Osteoblast (primary cell): ENCODE results near the gene ZNF277. TPM values are rescaled to one million over a fixed set of nuclear protein-coding genes. Genes with fewer than 3 reads are reported as not detected.
A peak's percentile ranks its signal among the peaks of the same experiment; 100 is the strongest.
"Not testable (repeated sequence)": the region's sequence is repeated elsewhere in the genome, so short reads cannot be mapped to it uniquely, and the experiment has no call there.

Experiments used
- DNase-seq: peaks from one replicate; pipeline ENCODE4 v3.0.0; 2011; ENCODE audit warnings: low spot score, mixed read lengths; ENCODE audit not compliant: insufficient read length; ENCODE audit errors: missing footprints
- H2AFZ ChIP-seq: 2 replicates; pipeline ENCODE4 v1.6.0; 2011; ENCODE audit warnings: mild to moderate bottlenecking, low read length
- H3K27ac ChIP-seq: 2 replicates; pipeline ENCODE4 v1.5.1; 2011; ENCODE audit warnings: mild to moderate bottlenecking, low read depth, low read length, moderate library complexity
- H3K27me3 ChIP-seq: 2 replicates; pipeline ENCODE4 v1.6.0; 2012; ENCODE audit warnings: mild to moderate bottlenecking, control low read depth, inconsistent platforms, low read length, moderate library complexity; ENCODE audit not compliant: insufficient read depth
- H3K36me3 ChIP-seq: 2 replicates; pipeline ENCODE4 v1.5.1; 2011; ENCODE audit warnings: mild to moderate bottlenecking, low read length, control low read depth, moderate library complexity; ENCODE audit not compliant: insufficient read depth
- H3K4me1 ChIP-seq: 2 replicates; pipeline ENCODE4 v1.5.1; 2011; ENCODE audit warnings: mild to moderate bottlenecking, low read length, control low read depth, moderate library complexity; ENCODE audit not compliant: insufficient read depth
- H3K4me2 ChIP-seq: 2 replicates; pipeline ENCODE4 v1.6.0; 2011; ENCODE audit warnings: mild to moderate bottlenecking, low read length; ENCODE audit not compliant: insufficient read depth
- H3K4me3 ChIP-seq: fragments of 200-600 bp; sonication (generic); 3 replicates; pipeline ENCODE4 v1.5.1; 2012; ENCODE audit warnings: mild to moderate bottlenecking, low read length, inconsistent platforms; ENCODE audit not compliant: insufficient read depth
- H3K79me2 ChIP-seq: 2 replicates; pipeline ENCODE4 v1.6.0; 2012; ENCODE audit warnings: mild to moderate bottlenecking, low read length, control low read depth, inconsistent platforms; ENCODE audit not compliant: insufficient read depth
- H3K9me3 ChIP-seq: 2 replicates; pipeline ENCODE4 v1.5.1; 2011; ENCODE audit warnings: low read depth, low read length, control low read depth
- H4K20me1 ChIP-seq: 2 replicates; pipeline ENCODE4 v1.6.0; 2012; ENCODE audit warnings: mild to moderate bottlenecking, low read length, control low read depth; ENCODE audit not compliant: insufficient read depth
- CTCF ChIP-seq: IDR thresholded peaks from 2 replicates; pipeline ENCODE4 v1.5.1; 2011; ENCODE audit warnings: mild to moderate bottlenecking, low read depth, low read length, moderate library complexity; ENCODE audit errors: extremely low read depth
- total RNA-seq: library from RNA; depleted of rRNA; stranded (reverse); fragments of >200 nt; gene quantifications from 2 replicates; pipeline ENCODE4 v1.2.3, GENCODE V29; 2012

Gene ZNF277
- total RNA-seq, 1 donor, result 58.6 TPM

- Histone ChIP-seq H3K4me1 (no peaks in the 10 kb centered on the region), H3K27me3 (peaks cover 26% of the 10 kb centered on the region), H3K4me3 (no peak overlapping the region), H4K20me1 (no peaks in the 10 kb centered on the region), H3K4me2 (no peak overlapping the region), H3K79me2 (no peaks in the 10 kb centered on the region), H3K36me3 (no peaks in the 10 kb centered on the region), H2AFZ (no peak overlapping the region), H3K27ac (no peak overlapping the region), H3K9me3 (no peaks in the 10 kb centered on the region)
- TF ChIP-seq CTCF, result no peak
- no peak for DNase-seq
These were observed 180.1 kb downstream of the ZNF277 start for GRCh38 chr7:112386619-112387018.

GRCh38 chr7:112390167-112390566, 183.7 kb downstream of the ZNF277 start:
- Histone ChIP-seq H4K20me1 (no peaks in the 10 kb centered on the region), H3K36me3 (no peaks in the 10 kb centered on the region), H3K4me3 (no peak overlapping the region), H3K27ac (no peak overlapping the region), H2AFZ (no peak overlapping the region), H3K4me2 (no peak overlapping the region), H3K79me2 (no peaks in the 10 kb centered on the region), H3K27me3 (peaks cover 22% of the 10 kb centered on the region), H3K4me1 (peaks cover 5% of the 10 kb centered on the region), H3K9me3 (no peaks in the 10 kb centered on the region)
- DNase-seq, result peak; percentile 37
- TF ChIP-seq CTCF, result no peak

- Histone ChIP-seq H3K4me2 (peak overlapping the region; percentile 73), H3K27me3 (peaks cover 27% of the 10 kb centered on the region), H3K4me3 (peak overlapping the region; percentile 76), H2AFZ (peak overlapping the region; percentile 79)
- DNase-seq, result peak; percentile 57
- not testable (repeated sequence) for H3K4me1 ChIP-seq, H3K79me2 ChIP-seq, H3K36me3 ChIP-seq, H4K20me1 ChIP-seq, H3K9me3 ChIP-seq, H3K27ac ChIP-seq
These were observed 184.8 kb downstream of the ZNF277 start for GRCh38 chr7:112391079-112391821.

DNA sequence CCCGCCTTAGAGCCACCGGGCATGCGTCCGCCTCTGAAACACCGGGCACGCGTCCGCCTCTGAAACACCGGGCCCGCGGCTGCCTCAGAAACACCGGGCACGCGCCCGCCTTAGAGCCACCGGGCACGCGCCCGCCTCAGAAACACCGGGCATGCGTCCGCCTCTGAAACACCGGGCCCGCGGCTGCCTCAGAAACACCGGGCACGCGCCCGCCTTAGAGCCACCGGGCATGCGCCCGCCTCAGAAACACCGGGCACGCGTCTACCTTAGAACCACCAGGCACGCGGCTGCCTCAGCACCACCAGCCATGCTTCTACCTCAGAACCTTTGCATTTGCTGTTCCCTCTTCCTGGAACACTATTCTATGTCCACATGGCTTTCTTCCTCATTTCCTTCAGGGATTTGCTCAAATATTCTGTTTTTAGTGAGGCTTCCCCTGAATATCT, 185.4 kb downstream of the ZNF277 start:
- H3K4me1 ChIP-seq, H3K27ac ChIP-seq, H3K79me2 ChIP-seq, H4K20me1 ChIP-seq, H3K9me3 ChIP-seq, H3K36me3 ChIP-seq: not testable (repeated sequence)
- H3K4me3 ChIP-seq, result peak overlapping the region; percentile 76
- H2AFZ ChIP-seq, result peak overlapping the region; percentile 95
- DNase-seq, result peak; percentile 60
- H3K27me3 ChIP-seq, result peaks cover 28% of the 10 kb centered on the region
- peak overlapping the region; percentile 86 for H3K4me2 ChIP-seq

Other genes starting within 250 kb of the ZNF277 start
- gene DOCK4, start 296 bp upstream of the ZNF277 start, total RNA-seq, result 31.5 and 31.8 TPM in 2 replicates
- 90.5 and 107 TPM in 2 replicates for gene IFRD1, start 243.8 kb downstream of the ZNF277 start, total RNA-seq